GM12878 (cell line): ENCODE results near the gene DOP1A. TPM values are rescaled to one million over a fixed set of nuclear protein-coding genes. Genes with fewer than 3 reads are reported as not detected.

Experiments
- ATAC-seq: fragments of 200-7000 bp; cut with Tn5 transposase; 3 replicates; pipeline ENCODE4 v1.9.1; 2020; ENCODE audit warnings: mild to moderate bottlenecking, moderate library complexity
- BruUV-seq: library from RNA; stranded (reverse); fragments of 400-500 nt; replicated peaks from 2 replicates; lab custom pipeline; 2021; lab: Mats Ljungman, UMichigan
- CTCF ChIA-PET: fragments of 300-600 bp; sonication (Branson Sonifier 250); formaldehyde crosslinking; extraction: SDS; loops from one replicate; lab custom pipeline; 2021; ENCODE audit warnings: inconsistent platforms; lab: Yijun Ruan, JAX
- POLR2A ChIA-PET: fragments of 350-600 bp; formaldehyde crosslinking; extraction: SDS; loops from one replicate; lab custom pipeline; 2021; ENCODE audit warnings: inconsistent platforms; lab: Charles Lee
- RAD21 ChIA-PET: fragments of 300-600 bp; sonication (Branson Sonifier 250); formaldehyde crosslinking; loops from one replicate; lab custom pipeline; 2023; ENCODE audit warnings: antibody characterized with exemption; ENCODE audit not compliant: unreplicated experiment; lab: Charles Lee
- SMC1A ChIA-PET: fragments of 300-600 bp; sonication (Branson Sonifier 250); formaldehyde crosslinking; loops from one replicate; lab custom pipeline; 2023; ENCODE audit not compliant: unreplicated experiment, uncharacterized antibody; lab: Charles Lee
- DNase-seq: peaks from one replicate; pipeline ENCODE4 v3.0.0-alpha.2; 2011; ENCODE audit warnings: low read depth, low spot score
- FAIRE-seq: peaks from 3 replicates; lab custom pipeline; 2011; peaks lifted over from hg19 to GRCh38; lab: Jason Lieb, UNC
- H2AFZ ChIP-seq: 2 replicates; pipeline ENCODE4 v1.6.0; 2011; ENCODE audit warnings: low read depth, low read length, control low read depth; ENCODE audit not compliant: control insufficient read depth
- H3K27ac ChIP-seq: 2 replicates; pipeline ENCODE4 v1.5.1; 2011; ENCODE audit warnings: control low read depth; ENCODE audit not compliant: control insufficient read depth, insufficient read depth
- H3K27me3 ChIP-seq, 2 experiments: replicated peaks in 1 of 2; 2 replicates each; pipeline versions ENCODE4 v1.6.0 to v1.6.1; 2011; ENCODE audit warnings: low read length in 1 of 2; ENCODE audit not compliant: control insufficient read depth in 2 of 2, insufficient read depth in 2 of 2
- H3K36me3 ChIP-seq, 2 experiments: 2 replicates each; pipeline ENCODE4 v1.5.1; 2011; ENCODE audit warnings: low read length in 1 of 2; ENCODE audit not compliant: control insufficient read depth in 2 of 2, insufficient read depth in 2 of 2
- H3K4me1 ChIP-seq: 2 replicates; pipeline ENCODE4 v1.6.1; 2011; ENCODE audit warnings: mild to moderate bottlenecking, low read length, moderate library complexity, mixed read lengths; ENCODE audit not compliant: control insufficient read depth, insufficient read depth
- H3K4me2 ChIP-seq: 2 replicates; pipeline ENCODE4 v1.6.0; 2011; ENCODE audit warnings: control low read depth; ENCODE audit not compliant: control insufficient read depth, insufficient read depth
- H3K4me3 ChIP-seq: fragments of 200-600 bp; sonication (generic); 2 replicates; pipeline ENCODE4 v1.5.1; 2016
- H3K79me2 ChIP-seq: 2 replicates; pipeline ENCODE4 v1.6.0; 2011; ENCODE audit warnings: low read length; ENCODE audit not compliant: control insufficient read depth, insufficient read depth
- H3K9ac ChIP-seq: 2 replicates; pipeline ENCODE4 v1.8.0; 2011; ENCODE audit warnings: low read length, control low read depth, mixed read lengths; ENCODE audit not compliant: control insufficient read depth, insufficient read depth
- H3K9me3 ChIP-seq: replicated peaks from 3 replicates; pipeline ENCODE4 v1.5.1; 2011; ENCODE audit warnings: mild to moderate bottlenecking, low read length; ENCODE audit not compliant: control insufficient read depth, insufficient read depth
- H4K20me1 ChIP-seq: 2 replicates; pipeline ENCODE4 v1.6.0; 2011; ENCODE audit not compliant: control insufficient read depth, insufficient read depth
- CBX3 ChIP-seq: fragments of 200-600 bp; sonication (generic); IDR thresholded peaks from 2 replicates; pipeline ENCODE4 v1.6.1; 2016; ENCODE audit warnings: low read depth, borderline replicate concordance
- FOXK2 ChIP-seq: fragments of 450-650 bp; IDR thresholded peaks from 2 replicates; pipeline ENCODE4 v1.6.1; 2017; ENCODE audit warnings: mild to moderate bottlenecking, moderate library complexity
- FOXM1 ChIP-seq: IDR thresholded peaks from 2 replicates; pipeline ENCODE4 v1.6.1; 2012; ENCODE audit warnings: low read depth, mild to moderate bottlenecking, inconsistent platforms, low read length, moderate library complexity
- SKIL ChIP-seq: fragments of 450-650 bp; IDR thresholded peaks from 2 replicates; pipeline ENCODE4 v1.6.1; 2017; ENCODE audit warnings: mild to moderate bottlenecking, low read depth, inconsistent platforms; ENCODE audit not compliant: poor library complexity, severe bottlenecking
- USF2 ChIP-seq: IDR thresholded peaks from 2 replicates; pipeline ENCODE4 v1.6.1; 2011; ENCODE audit warnings: low read depth, low read length, improper control_type of control experiment, borderline replicate concordance
- ZNF687 ChIP-seq: fragments of 450-650 bp; IDR thresholded peaks from 2 replicates; pipeline ENCODE4 v1.6.1; 2017; ENCODE audit warnings: mild to moderate bottlenecking, moderate library complexity
- WGBS: methylation state at CpG from one replicate; pipeline ENCODE4 v1.1.6; 2016; ENCODE audit warnings: low lambda C conversion rate; ENCODE audit not compliant: insufficient replicate concordance, insufficient coverage; ENCODE audit errors: missing lambda C conversion rate; 5-methylcytosine and 5-hydroxymethylcytosine counted together
- in situ Hi-C: fragments of 300-500 bp; cut with MboI; formaldehyde crosslinking; loops from 9 replicates; pipeline ENCODE4 v1.14.3; 2018; ENCODE audit warnings: mixed read lengths
- intact Hi-C: fragments of 100-400 bp; cut with micrococcal nuclease; formaldehyde crosslinking; loops from one replicate; pipeline ENCODE4 v1.14.2; 2022; ENCODE audit not compliant: unreplicated experiment
- polyA plus RNA-seq, 11 experiments: library from polyadenylated mRNA; depleted of rRNA in 4 of 11; unstranded in 6 of 11; stranded (reverse) in 5 of 11; fragments of >200 nt; fragmentation: Nextera tagmentation in 4 of 11; fragmentation: Illumina TruSeq in 1 of 11; extraction: Ambion mirVana in 4 of 11; extraction: Trizol in 1 of 11; gene quantifications; 1 replicate in 1 of 11; 2 replicates in 10 of 11; pipeline versions ENCODE4 v1.2.1 to v1.2.3, GENCODE V29; 2011 to 2016; ENCODE audit warnings: inconsistent platforms in 2 of 11, missing spikeins in 2 of 11, low read depth in 1 of 11
- total RNA-seq, 4 experiments: library from RNA; depleted of rRNA in 3 of 4; stranded (reverse); fragments of >200 nt in 3 of 4; fragmentation: Illumina TruSeq in 1 of 4; extraction: Trizol in 1 of 4; gene quantifications; 2 replicates each; pipeline versions ENCODE4 v1.2.1 to v1.2.3, GENCODE V29; 2013 to 2021

Gene DOP1A
- total and polyA plus RNA-seq, 10 of the 15 experiments (the other 5 are each of a cell fraction or from before 2014, with no cell fraction given) = 1.9 to 22.9 (median 10.3) TPM

- no peak for TF ChIP-seq USF2
- TF ChIP-seq SKIL = no peak
Measured at GRCh38 chr6:83061190-83061589, 6.3 kb upstream of the DOP1A start (continued).

- ChIA-PET SMC1A (no interaction called here), RAD21 (no interaction called here), CTCF (interaction anchor here (6.5 to 12.2 kb wide), 2 partner anchors 130 to 154 kb away, joined by 195 to 635 read pairs; partner anchors contain the start of genes PGM3 and RWDD2A), POLR2A (interaction anchor here (0.5 kb wide), 1 partner anchor 288 kb away, joined by 4 read pairs; no protein-coding TSS in a partner anchor)
- intact Hi-C loops = loop anchor here (10.0 kb wide), 2 partner anchors 233 to 697 kb away; partner anchors contain the start of gene TPBG
- Histone ChIP-seq H2AFZ (no peak overlapping the region), H3K4me2 (no peak overlapping the region), H3K9ac (no peak overlapping the region), H3K79me2 (peaks cover 5% of the 10 kb centered on the region), H3K36me3 (no peaks in the 10 kb centered on the region; a peak in 1 of 4 replicates), H3K4me3 (no peak overlapping the region), H3K9me3 (no peaks in the 10 kb centered on the region), H3K27me3 (no peaks in the 10 kb centered on the region), H4K20me1 (no peaks in the 10 kb centered on the region), H3K27ac (no peak overlapping the region), H3K4me1 (no peaks in the 10 kb centered on the region; the same call in 1 of the 2 replicates)
- 94% methylated on average over 1 of the region's 1 CpG for WGBS
- in situ Hi-C loops = loop anchor here (10.0 kb wide), 1 partner anchor 363 kb away; no protein-coding TSS in a partner anchor
- ATAC-seq (no peak), DNase-seq (no peak), FAIRE-seq (no peak)
- TF ChIP-seq FOXK2 = no peak
- no peak for TF ChIP-seq CBX3
- TF ChIP-seq ZNF687 = no peak
- no peak for TF ChIP-seq FOXM1
- no TSS peak for BruUV-seq
Measured at GRCh38 chr6:83062225-83062624, 5.2 kb upstream of the DOP1A start.
